NB4 (cell line): Measurements from ENCODE around the gene FLNB.

ENCODE experiments used
- CTCF ChIP-seq: IDR thresholded peaks from one replicate; pipeline ENCODE4 v1.5.1; 2012; ENCODE audit warnings: low read depth, low read length
- MYC ChIP-seq: IDR thresholded peaks from 2 replicates; pipeline ENCODE4 v1.6.1; 2011; ENCODE audit warnings: low read depth, low read length
- POLR2A ChIP-seq: IDR thresholded peaks from 2 replicates; pipeline ENCODE4 v1.6.1; 2011; ENCODE audit warnings: mild to moderate bottlenecking; ENCODE audit not compliant: insufficient read length; ENCODE audit errors: extremely low read depth

- no peak for TF ChIP-seq CTCF
- no peak for TF ChIP-seq POLR2A
- no peak for TF ChIP-seq MYC
Observed at GRCh38 chr3:58176827-58177489, 168.7 kb downstream of the FLNB start.
